Fibroblast of mammary gland (primary cell): ENCODE data around the gene GPATCH3.
"Not testable (repeated sequence)": the region's sequence is repeated elsewhere in the genome, so short reads cannot be mapped to it uniquely, and the experiment has no call there.

Experiments
- DNase-seq: peaks from one replicate; pipeline ENCODE4 v3.0.0-alpha.2; 2010; ENCODE audit warnings: low read depth
- H3K4me3 ChIP-seq: 2 replicates; pipeline ENCODE4 v1.5.1; 2011; ENCODE audit warnings: low read depth, mild to moderate bottlenecking, low read length, moderate library complexity; ENCODE audit not compliant: control insufficient read depth
- TF ChIP-seq, protein P1 (sequence below): conservative IDR thresholded peaks from 2 replicates; pipeline ENCODE4 v1.5.1; 2011; ENCODE audit warnings: low read depth, low read length, inconsistent platforms; ENCODE audit not compliant: control insufficient read depth, insufficient read depth

The GPATCH3 gene, protein sequence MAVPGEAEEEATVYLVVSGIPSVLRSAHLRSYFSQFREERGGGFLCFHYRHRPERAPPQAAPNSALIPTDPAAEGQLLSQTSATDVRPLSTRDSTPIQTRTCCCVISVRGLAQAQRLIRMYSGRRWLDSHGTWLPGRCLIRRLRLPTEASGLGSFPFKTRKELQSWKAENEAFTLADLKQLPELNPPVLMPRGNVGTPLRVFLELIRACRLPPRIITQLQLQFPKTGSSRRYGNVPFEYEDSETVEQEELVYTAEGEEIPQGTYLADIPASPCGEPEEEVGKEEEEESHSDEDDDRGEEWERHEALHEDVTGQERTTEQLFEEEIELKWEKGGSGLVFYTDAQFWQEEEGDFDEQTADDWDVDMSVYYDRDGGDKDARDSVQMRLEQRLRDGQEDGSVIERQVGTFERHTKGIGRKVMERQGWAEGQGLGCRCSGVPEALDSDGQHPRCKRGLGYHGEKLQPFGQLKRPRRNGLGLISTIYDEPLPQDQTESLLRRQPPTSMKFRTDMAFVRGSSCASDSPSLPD

DNA sequence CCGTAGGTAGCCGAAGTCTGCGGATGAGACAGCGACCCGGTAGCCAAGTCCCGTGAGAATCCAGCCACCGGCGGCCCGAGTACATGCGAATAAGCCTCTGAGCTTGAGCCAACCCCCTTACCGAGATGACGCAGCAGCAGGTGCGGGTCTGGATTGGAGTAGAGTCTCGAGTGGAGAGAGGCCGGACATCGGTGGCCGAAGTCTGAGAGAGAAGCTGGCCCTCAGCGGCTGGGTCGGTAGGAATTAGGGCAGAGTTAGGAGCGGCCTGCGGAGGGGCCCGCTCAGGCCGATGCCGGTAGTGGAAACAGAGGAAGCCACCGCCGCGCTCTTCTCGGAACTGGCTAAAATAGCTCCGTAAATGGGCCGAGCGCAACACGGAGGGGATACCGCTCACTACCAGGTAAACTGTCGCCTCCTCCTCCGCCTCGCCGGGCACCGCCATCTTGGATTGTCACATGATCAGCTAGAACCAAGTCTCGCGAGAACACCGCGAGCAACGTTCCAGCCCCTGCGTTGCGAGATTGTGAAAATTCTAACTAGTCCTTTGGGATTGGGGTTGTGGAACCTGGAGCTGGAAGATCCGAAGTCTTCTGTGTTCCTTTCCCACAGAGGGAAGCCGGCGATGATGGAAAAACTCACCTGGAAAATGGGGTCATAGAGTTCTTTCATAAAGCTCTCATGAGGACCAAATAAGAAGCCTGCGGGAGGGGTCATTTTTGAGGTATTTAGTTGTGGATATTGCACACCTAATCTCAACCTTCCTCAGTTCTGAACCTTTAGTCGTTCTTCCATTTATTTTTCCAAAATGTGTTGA is at the start of gene GPATCH3:
GPATCH3 (minus strand) TSS at position 467 of the 814 bp plus-strand sequence; CDS start at position 442, 25 bp downstream.
- TF ChIP-seq, protein P1, sequence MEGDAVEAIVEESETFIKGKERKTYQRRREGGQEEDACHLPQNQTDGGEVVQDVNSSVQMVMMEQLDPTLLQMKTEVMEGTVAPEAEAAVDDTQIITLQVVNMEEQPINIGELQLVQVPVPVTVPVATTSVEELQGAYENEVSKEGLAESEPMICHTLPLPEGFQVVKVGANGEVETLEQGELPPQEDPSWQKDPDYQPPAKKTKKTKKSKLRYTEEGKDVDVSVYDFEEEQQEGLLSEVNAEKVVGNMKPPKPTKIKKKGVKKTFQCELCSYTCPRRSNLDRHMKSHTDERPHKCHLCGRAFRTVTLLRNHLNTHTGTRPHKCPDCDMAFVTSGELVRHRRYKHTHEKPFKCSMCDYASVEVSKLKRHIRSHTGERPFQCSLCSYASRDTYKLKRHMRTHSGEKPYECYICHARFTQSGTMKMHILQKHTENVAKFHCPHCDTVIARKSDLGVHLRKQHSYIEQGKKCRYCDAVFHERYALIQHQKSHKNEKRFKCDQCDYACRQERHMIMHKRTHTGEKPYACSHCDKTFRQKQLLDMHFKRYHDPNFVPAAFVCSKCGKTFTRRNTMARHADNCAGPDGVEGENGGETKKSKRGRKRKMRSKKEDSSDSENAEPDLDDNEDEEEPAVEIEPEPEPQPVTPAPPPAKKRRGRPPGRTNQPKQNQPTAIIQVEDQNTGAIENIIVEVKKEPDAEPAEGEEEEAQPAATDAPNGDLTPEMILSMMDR: no peak
- peak within 1 kb of the TSS; percentile 83 for H3K4me3 ChIP-seq
- peak; percentile 96 for DNase-seq

DNA sequence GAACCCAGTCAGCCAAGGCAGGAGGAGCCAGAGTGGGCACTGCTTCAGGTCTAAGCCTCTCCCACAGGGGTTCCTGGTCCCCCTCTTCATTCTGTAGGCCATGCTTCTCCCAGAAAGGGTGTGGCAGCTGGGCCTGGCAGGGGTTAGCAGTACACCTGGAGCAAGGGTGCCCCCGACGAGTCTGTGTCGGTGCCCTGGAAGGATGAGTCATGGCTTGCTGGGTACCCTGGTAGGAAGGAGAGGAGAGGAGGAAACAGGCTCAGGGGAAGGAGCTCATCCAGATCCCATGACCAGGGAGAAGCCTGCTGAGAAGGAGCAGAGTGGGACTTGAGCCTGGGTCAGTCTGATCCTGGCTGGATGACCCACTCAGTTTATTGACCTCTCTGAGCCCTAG is 49.7 kb upstream of the GPATCH3 start:
- no peak overlapping the region for H3K4me3 ChIP-seq
- DNase-seq: no peak
- TF ChIP-seq, protein P1: no peak

DNA sequence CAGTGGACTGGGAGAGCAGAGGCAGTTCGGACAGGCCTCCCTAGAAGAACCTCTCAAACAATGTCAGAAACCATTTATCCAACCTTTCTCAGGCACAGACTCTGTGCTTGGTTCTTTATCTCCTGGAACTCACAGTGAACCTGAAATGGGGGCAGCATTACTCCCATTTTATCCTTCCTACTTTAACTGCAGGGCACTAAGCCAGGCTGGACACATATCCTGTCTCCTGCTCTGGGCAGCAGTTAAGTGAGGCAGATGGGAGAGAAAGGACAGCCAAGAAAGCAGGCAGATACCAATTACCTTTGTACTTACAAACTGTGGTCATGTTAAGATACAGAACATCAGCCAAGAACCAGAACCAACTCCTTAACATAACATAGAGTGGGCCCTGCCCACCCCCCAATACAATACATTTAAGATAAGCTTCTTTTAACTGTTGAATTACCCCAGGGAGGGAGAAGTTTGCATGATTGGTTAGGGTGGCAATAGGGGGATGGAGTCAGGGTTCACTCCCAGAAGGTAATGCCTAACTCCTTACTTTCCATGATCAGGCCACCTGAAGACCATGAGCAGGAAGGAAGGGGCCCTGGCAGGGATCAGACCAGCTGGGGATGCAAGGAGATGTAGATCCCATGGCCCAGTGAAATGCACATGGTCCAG is 49.1 kb upstream of the GPATCH3 start:
- DNase-seq: peak; percentile 40
- TF ChIP-seq, protein P1: no peak
- no peak overlapping the region for H3K4me3 ChIP-seq

DNA sequence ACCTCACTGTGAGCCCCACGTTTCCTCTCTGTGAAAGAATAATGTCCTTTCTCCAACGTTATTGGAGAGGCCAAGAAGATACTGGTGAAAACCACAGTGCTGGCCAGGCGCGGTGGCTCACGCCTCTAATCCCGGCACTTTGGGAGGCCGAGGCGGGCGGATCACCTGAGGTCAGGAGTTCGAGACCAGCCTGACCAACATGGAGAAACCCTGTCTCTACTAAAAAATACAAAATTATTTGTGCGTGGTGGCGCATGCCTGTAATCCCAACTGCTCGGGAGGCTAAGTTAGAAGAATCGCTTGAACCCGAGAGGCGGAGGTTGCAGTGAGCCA is 48.4 kb upstream of the GPATCH3 start:
- DNase-seq, H3K4me3 ChIP-seq: not testable (repeated sequence)

DNA sequence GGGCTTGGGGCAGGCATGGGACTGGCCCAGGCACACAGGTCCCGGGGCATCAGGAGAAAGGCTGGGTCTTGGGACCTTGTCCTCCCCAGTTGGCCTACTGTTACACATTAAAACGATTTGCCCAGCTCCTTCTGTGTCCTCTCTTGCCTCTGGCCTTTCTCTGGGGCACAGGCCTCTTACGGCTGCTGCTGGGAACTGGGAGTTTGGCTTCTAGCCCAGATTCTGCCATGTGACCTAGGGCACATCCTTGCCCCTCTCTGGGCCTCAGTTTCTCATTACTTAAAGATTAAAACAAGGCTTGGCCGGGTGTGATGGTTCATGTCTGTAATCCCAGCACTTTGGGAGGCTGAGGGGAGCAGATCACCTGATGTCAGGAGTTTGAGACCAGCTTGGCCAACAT is 46.0 kb upstream of the GPATCH3 start:
- TF ChIP-seq, protein P1: no peak
- H3K4me3 ChIP-seq: no peak overlapping the region
- no peak for DNase-seq

DNA sequence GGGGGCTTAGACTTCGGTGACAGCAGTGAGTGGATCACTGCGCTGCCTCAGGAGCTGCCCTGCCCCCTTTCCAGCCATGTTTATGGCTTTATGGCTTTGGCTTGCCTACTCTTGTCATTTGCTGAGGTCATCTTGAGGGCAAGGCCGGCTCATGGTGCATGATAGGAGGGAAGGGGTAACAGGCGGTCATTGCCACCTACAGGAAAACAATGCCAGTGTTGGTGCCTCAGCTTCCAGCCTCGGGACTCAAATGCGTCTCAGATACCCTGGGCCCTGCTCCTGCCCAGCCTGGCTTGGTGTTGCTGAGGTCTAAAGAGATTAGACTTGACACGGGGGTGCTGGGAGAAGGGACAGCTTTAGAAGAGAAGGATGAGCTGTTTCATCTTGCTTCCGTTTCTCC is 45.5 kb upstream of the GPATCH3 start:
- H3K4me3 ChIP-seq: no peak overlapping the region
- no peak for DNase-seq
- TF ChIP-seq, protein P1: no peak
